GM12878 (cell line): ENCODE measurements around the gene DDX49. TPM values are rescaled to one million over a fixed set of nuclear protein-coding genes. Genes with fewer than 3 reads are reported as not detected.

Experiments
- ATAC-seq: fragments of 200-7000 bp; cut with Tn5 transposase; 3 replicates; pipeline ENCODE4 v1.9.1; 2020; ENCODE audit warnings: mild to moderate bottlenecking, moderate library complexity
- BruUV-seq: library from RNA; stranded (reverse); fragments of 400-500 nt; replicated peaks from 2 replicates; lab custom pipeline; 2021; lab: Mats Ljungman, UMichigan
- CTCF ChIA-PET: fragments of 300-600 bp; sonication (Branson Sonifier 250); formaldehyde crosslinking; extraction: SDS; loops from one replicate; lab custom pipeline; 2021; ENCODE audit warnings: inconsistent platforms; lab: Yijun Ruan, JAX
- POLR2A ChIA-PET: fragments of 350-600 bp; formaldehyde crosslinking; extraction: SDS; loops from one replicate; lab custom pipeline; 2021; ENCODE audit warnings: inconsistent platforms; lab: Charles Lee
- RAD21 ChIA-PET: fragments of 300-600 bp; sonication (Branson Sonifier 250); formaldehyde crosslinking; loops from one replicate; lab custom pipeline; 2023; ENCODE audit warnings: antibody characterized with exemption; ENCODE audit not compliant: unreplicated experiment; lab: Charles Lee
- SMC1A ChIA-PET: fragments of 300-600 bp; sonication (Branson Sonifier 250); formaldehyde crosslinking; loops from one replicate; lab custom pipeline; 2023; ENCODE audit not compliant: unreplicated experiment, uncharacterized antibody; lab: Charles Lee
- DNase-seq: peaks from one replicate; pipeline ENCODE4 v3.0.0-alpha.2; 2011; ENCODE audit warnings: low read depth, low spot score
- FAIRE-seq: peaks from 3 replicates; lab custom pipeline; 2011; peaks lifted over from hg19 to GRCh38; lab: Jason Lieb, UNC
- H2AFZ ChIP-seq: 2 replicates; pipeline ENCODE4 v1.6.0; 2011; ENCODE audit warnings: low read depth, low read length, control low read depth; ENCODE audit not compliant: control insufficient read depth
- H3K27ac ChIP-seq: 2 replicates; pipeline ENCODE4 v1.5.1; 2011; ENCODE audit warnings: control low read depth; ENCODE audit not compliant: control insufficient read depth, insufficient read depth
- H3K27me3 ChIP-seq, 2 experiments: replicated peaks in 1 of 2; 2 replicates each; pipeline versions ENCODE4 v1.6.0 to v1.6.1; 2011; ENCODE audit warnings: low read length in 1 of 2; ENCODE audit not compliant: control insufficient read depth in 2 of 2, insufficient read depth in 2 of 2
- H3K36me3 ChIP-seq, 2 experiments: 2 replicates each; pipeline ENCODE4 v1.5.1; 2011; ENCODE audit warnings: low read length in 1 of 2; ENCODE audit not compliant: control insufficient read depth in 2 of 2, insufficient read depth in 2 of 2
- H3K4me1 ChIP-seq: 2 replicates; pipeline ENCODE4 v1.6.1; 2011; ENCODE audit warnings: mild to moderate bottlenecking, low read length, moderate library complexity, mixed read lengths; ENCODE audit not compliant: control insufficient read depth, insufficient read depth
- H3K4me2 ChIP-seq: 2 replicates; pipeline ENCODE4 v1.6.0; 2011; ENCODE audit warnings: control low read depth; ENCODE audit not compliant: control insufficient read depth, insufficient read depth
- H3K4me3 ChIP-seq: fragments of 200-600 bp; sonication (generic); 2 replicates; pipeline ENCODE4 v1.5.1; 2016
- H3K79me2 ChIP-seq: 2 replicates; pipeline ENCODE4 v1.6.0; 2011; ENCODE audit warnings: low read length; ENCODE audit not compliant: control insufficient read depth, insufficient read depth
- H3K9ac ChIP-seq: 2 replicates; pipeline ENCODE4 v1.8.0; 2011; ENCODE audit warnings: low read length, control low read depth, mixed read lengths; ENCODE audit not compliant: control insufficient read depth, insufficient read depth
- H3K9me3 ChIP-seq: replicated peaks from 3 replicates; pipeline ENCODE4 v1.5.1; 2011; ENCODE audit warnings: mild to moderate bottlenecking, low read length; ENCODE audit not compliant: control insufficient read depth, insufficient read depth
- H4K20me1 ChIP-seq: 2 replicates; pipeline ENCODE4 v1.6.0; 2011; ENCODE audit not compliant: control insufficient read depth, insufficient read depth
- BCL11A ChIP-seq: IDR thresholded peaks from 2 replicates; pipeline ENCODE4 v1.6.1; 2011; ENCODE audit warnings: low read depth, low read length
- CREB1 ChIP-seq: IDR thresholded peaks from 2 replicates; pipeline ENCODE4 v1.6.1; 2012; ENCODE audit warnings: low read depth, mild to moderate bottlenecking, inconsistent platforms
- FOXK2 ChIP-seq: fragments of 450-650 bp; IDR thresholded peaks from 2 replicates; pipeline ENCODE4 v1.6.1; 2017; ENCODE audit warnings: mild to moderate bottlenecking, moderate library complexity
- HDGF ChIP-seq: fragments of 450-650 bp; IDR thresholded peaks from 2 replicates; pipeline ENCODE4 v1.6.1; 2016; ENCODE audit warnings: antibody characterized with exemption
- MYB ChIP-seq: fragments of 150-350 bp; IDR thresholded peaks from 2 replicates; pipeline ENCODE4 v1.6.1; 2014; ENCODE audit warnings: mild to moderate bottlenecking, low read depth, low read length, borderline replicate concordance
- NFXL1 ChIP-seq: fragments of 450-650 bp; IDR thresholded peaks from 2 replicates; pipeline ENCODE4 v1.6.1; 2017; ENCODE audit warnings: antibody characterized with exemption, mild to moderate bottlenecking, borderline replicate concordance
- POU2F2 ChIP-seq: IDR thresholded peaks from 3 replicates; pipeline ENCODE4 v1.6.1; 2011; ENCODE audit warnings: low read depth, mild to moderate bottlenecking, low read length, borderline replicate concordance
- RUNX3 ChIP-seq: IDR thresholded peaks from 2 replicates; pipeline ENCODE4 v1.6.1; 2012; ENCODE audit warnings: low read length, inconsistent platforms
- SIX5 ChIP-seq: IDR thresholded peaks from 2 replicates; pipeline ENCODE4 v1.6.1; 2011; ENCODE audit warnings: mild to moderate bottlenecking, low read depth, low read length, moderate library complexity; ENCODE audit not compliant: severe bottlenecking
- SREBF1 ChIP-seq: IDR thresholded peaks from 2 replicates; pipeline ENCODE4 v1.6.1; 2012; ENCODE audit warnings: mild to moderate bottlenecking, low read length
- SREBF2 ChIP-seq: IDR thresholded peaks from 2 replicates; pipeline ENCODE4 v1.6.1; 2012; ENCODE audit warnings: mild to moderate bottlenecking, low read length
- ZNF274 ChIP-seq: IDR thresholded peaks from one replicate; pipeline ENCODE4 v1.8.0; 2011; ENCODE audit not compliant: insufficient read length, insufficient read depth
- WGBS: methylation state at CpG from one replicate; pipeline ENCODE4 v1.1.6; 2016; ENCODE audit warnings: low lambda C conversion rate; ENCODE audit not compliant: insufficient replicate concordance, insufficient coverage; ENCODE audit errors: missing lambda C conversion rate; 5-methylcytosine and 5-hydroxymethylcytosine counted together
- in situ Hi-C: fragments of 300-500 bp; cut with MboI; formaldehyde crosslinking; loops from 9 replicates; pipeline ENCODE4 v1.14.3; 2018; ENCODE audit warnings: mixed read lengths
- intact Hi-C: fragments of 100-400 bp; cut with micrococcal nuclease; formaldehyde crosslinking; loops from one replicate; pipeline ENCODE4 v1.14.2; 2022; ENCODE audit not compliant: unreplicated experiment
- polyA plus RNA-seq, 11 experiments: library from polyadenylated mRNA; depleted of rRNA in 4 of 11; unstranded in 6 of 11; stranded (reverse) in 5 of 11; fragments of >200 nt; fragmentation: Nextera tagmentation in 4 of 11; fragmentation: Illumina TruSeq in 1 of 11; extraction: Ambion mirVana in 4 of 11; extraction: Trizol in 1 of 11; gene quantifications; 1 replicate in 1 of 11; 2 replicates in 10 of 11; pipeline versions ENCODE4 v1.2.1 to v1.2.3, GENCODE V29; 2011 to 2016; ENCODE audit warnings: inconsistent platforms in 2 of 11, missing spikeins in 2 of 11, low read depth in 1 of 11
- total RNA-seq, 4 experiments: library from RNA; depleted of rRNA in 3 of 4; stranded (reverse); fragments of >200 nt in 3 of 4; fragmentation: Illumina TruSeq in 1 of 4; extraction: Trizol in 1 of 4; gene quantifications; 2 replicates each; pipeline versions ENCODE4 v1.2.1 to v1.2.3, GENCODE V29; 2013 to 2021
- TF ChIP-seq, protein P1 (sequence below): IDR thresholded peaks from 2 replicates; pipeline ENCODE4 v1.6.1; 2012; ENCODE audit warnings: low read depth, low read length, improper control_type of control experiment
- TF ChIP-seq, protein P2 (sequence below): fragments of 450-650 bp; IDR thresholded peaks from 2 replicates; pipeline ENCODE4 v1.6.1; 2014; ENCODE audit warnings: mild to moderate bottlenecking

Gene DDX49
- total and polyA plus RNA-seq, 10 of the 15 experiments (the other 5 are each of a cell fraction or from before 2014, with no cell fraction given) = 0.58 to 102 (median 48.1) TPM

DNA sequence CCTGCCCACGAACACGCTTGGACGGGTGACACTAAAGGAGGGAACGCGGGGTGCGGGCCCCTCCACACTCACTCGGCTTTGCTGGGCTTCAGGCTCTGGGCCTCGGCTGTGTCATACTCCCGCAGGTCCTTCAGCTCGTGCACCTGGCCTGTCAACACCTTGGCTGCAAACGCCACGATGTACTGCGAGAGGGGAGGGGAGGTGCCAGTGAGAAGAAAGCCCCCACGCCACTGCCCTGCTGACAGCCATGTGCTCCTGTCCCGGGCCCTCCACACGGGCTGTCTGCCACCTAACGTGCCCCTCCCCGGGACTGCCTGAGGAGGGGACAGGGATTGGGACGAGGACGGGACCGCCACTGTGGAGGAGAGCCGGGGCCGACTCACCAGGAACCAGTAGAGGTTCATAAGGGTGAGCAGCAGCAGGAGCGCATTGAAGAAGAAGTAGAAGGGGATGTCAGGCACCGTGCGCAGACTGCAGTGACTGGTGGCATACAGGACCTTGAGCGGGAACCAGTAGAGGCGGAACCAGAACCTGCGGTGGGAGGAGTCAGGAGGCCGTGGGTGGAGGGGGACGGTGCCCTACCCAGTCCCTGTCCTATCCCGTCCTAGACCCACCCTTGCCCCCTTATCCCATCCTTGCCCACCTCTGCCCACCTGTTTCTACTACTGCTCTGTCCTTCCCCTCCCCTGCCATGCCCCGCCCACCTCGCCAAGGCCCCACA lies 40.5 kb upstream of the DDX49 start:
- RAD21 ChIA-PET = no interaction called here
- Histone ChIP-seq H3K4me3 (no peak overlapping the region), H4K20me1 (no peaks in the 10 kb centered on the region), H3K36me3 (no peaks in the 10 kb centered on the region), H2AFZ (no peak overlapping the region), H3K4me2 (no peak overlapping the region), H3K27ac (no peak overlapping the region), H3K79me2 (no peaks in the 10 kb centered on the region), H3K9ac (no peak overlapping the region), H3K27me3 (no peaks in the 10 kb centered on the region), H3K9me3 (no peaks in the 10 kb centered on the region), H3K4me1 (no peaks in the 10 kb centered on the region)
- ATAC-seq = no peak
- SMC1A ChIA-PET = interaction anchor here (1.3 kb wide), 1 partner anchor 359 kb away, joined by 3 read pairs; no protein-coding TSS in a partner anchor
- 87% methylated on average over 32 of the region's 34 CpGs for WGBS
- POLR2A ChIA-PET = no interaction called here
- no peak for FAIRE-seq
- BruUV-seq = no TSS peak
- DNase-seq = no peak
- intact Hi-C loops (no loop called here), in situ Hi-C loops (no loop called here)
- CTCF ChIA-PET = no interaction called here
- no peak for TF ChIP-seq MYB
- TF ChIP-seq CREB1 = no peak
- TF ChIP-seq, protein P1, sequence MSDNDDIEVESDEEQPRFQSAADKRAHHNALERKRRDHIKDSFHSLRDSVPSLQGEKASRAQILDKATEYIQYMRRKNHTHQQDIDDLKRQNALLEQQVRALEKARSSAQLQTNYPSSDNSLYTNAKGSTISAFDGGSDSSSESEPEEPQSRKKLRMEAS = no peak
- TF ChIP-seq SREBF2 = no peak
- TF ChIP-seq HDGF = no peak
- TF ChIP-seq BCL11A = no peak
- TF ChIP-seq NFXL1 = no peak
- no peak for TF ChIP-seq ZNF274
- no peak for TF ChIP-seq SREBF1
- TF ChIP-seq RUNX3 = no peak
- no peak for TF ChIP-seq SIX5
- TF ChIP-seq, protein P2, sequence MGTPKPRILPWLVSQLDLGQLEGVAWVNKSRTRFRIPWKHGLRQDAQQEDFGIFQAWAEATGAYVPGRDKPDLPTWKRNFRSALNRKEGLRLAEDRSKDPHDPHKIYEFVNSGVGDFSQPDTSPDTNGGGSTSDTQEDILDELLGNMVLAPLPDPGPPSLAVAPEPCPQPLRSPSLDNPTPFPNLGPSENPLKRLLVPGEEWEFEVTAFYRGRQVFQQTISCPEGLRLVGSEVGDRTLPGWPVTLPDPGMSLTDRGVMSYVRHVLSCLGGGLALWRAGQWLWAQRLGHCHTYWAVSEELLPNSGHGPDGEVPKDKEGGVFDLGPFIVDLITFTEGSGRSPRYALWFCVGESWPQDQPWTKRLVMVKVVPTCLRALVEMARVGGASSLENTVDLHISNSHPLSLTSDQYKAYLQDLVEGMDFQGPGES = no peak
- no peak for TF ChIP-seq POU2F2
- no peak for TF ChIP-seq FOXK2
